22Rv1 (cell line): ENCODE measurements around the gene DCLK1.

Source experiments
- ZFX ChIP-seq: fragments of 450-650 bp; IDR thresholded peaks from 2 replicates; pipeline ENCODE4 v1.6.1; 2017; ENCODE audit warnings: antibody characterized with exemption, borderline replicate concordance
- TF ChIP-seq, protein P1 (sequence below): fragments of 450-650 bp; IDR thresholded peaks from 2 replicates; pipeline ENCODE4 v1.5.1; 2017; ENCODE audit warnings: mild to moderate bottlenecking

DNA sequence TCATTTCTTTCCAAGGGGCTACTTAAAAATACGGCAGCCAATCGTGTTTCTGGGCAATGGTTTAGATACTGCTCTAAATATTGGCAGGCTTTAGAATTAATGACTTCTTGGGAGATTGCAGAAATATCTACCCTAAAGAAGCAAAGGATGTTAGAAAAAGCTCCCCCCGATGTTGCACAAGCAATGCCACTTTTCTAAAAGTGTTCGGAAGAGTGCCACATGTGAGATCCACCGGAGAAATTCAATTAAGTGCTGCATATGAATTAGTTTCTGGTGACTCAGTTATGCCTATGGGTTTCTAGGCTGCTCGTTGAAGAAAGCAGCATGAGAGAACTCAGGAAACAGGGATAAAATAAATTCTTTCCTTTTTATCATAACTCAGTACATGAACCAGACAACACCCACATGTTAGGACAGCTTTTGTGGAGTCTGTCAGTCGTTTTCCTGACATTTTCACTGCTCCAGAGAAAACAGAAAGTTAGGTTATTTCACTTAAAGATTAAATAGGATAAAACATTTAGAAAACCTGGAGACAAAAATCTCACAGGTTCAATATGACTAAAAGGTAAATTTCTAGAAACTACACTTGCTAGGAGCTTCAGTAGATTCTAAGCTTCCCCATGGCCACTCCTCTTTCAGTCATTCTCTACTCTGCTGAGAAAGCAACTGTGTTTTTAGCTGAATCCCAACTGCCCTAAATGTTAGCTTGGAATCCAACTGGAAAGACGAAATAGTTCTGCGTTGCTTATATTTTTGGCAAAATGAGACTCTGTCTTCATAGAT lies 244.7 kb downstream of the DCLK1 start:
- TF ChIP-seq, protein P1, sequence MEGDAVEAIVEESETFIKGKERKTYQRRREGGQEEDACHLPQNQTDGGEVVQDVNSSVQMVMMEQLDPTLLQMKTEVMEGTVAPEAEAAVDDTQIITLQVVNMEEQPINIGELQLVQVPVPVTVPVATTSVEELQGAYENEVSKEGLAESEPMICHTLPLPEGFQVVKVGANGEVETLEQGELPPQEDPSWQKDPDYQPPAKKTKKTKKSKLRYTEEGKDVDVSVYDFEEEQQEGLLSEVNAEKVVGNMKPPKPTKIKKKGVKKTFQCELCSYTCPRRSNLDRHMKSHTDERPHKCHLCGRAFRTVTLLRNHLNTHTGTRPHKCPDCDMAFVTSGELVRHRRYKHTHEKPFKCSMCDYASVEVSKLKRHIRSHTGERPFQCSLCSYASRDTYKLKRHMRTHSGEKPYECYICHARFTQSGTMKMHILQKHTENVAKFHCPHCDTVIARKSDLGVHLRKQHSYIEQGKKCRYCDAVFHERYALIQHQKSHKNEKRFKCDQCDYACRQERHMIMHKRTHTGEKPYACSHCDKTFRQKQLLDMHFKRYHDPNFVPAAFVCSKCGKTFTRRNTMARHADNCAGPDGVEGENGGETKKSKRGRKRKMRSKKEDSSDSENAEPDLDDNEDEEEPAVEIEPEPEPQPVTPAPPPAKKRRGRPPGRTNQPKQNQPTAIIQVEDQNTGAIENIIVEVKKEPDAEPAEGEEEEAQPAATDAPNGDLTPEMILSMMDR, result no peak
- TF ChIP-seq ZFX, result no peak
